Activated CD4-positive, alpha-beta T cell treated with anti-CD3 and anti-CD28 coated beads for 48 hours (primary cell): Measurements from ENCODE around the gene PHLDA1.

Source experiments
- DNase-seq: peaks from one replicate; pipeline ENCODE4 v3.0.0-alpha.2; 2020

The PHLDA1 gene

GRCh38 chr12:76018111-76018510 is 13.5 kb downstream of the PHLDA1 start:
- no peak for DNase-seq

- DNase-seq: no peak
Observed at GRCh38 chr12:76014007-76014406, 17.6 kb downstream of the PHLDA1 start.

GRCh38 chr12:76013603-76014002 is 18.0 kb downstream of the PHLDA1 start:
- DNase-seq: no peak

GRCh38 chr12:76012644-76013043 is 18.9 kb downstream of the PHLDA1 start:
- DNase-seq: no peak

GRCh38 chr12:76010732-76011458 is 20.7 kb downstream of the PHLDA1 start:
- DNase-seq: no peak

- no peak for DNase-seq
Observed at GRCh38 chr12:76008428-76008827, 23.1 kb downstream of the PHLDA1 start.

GRCh38 chr12:76007640-76008039 is 23.9 kb downstream of the PHLDA1 start:
- no peak for DNase-seq

- no peak for DNase-seq
Observed at GRCh38 chr12:76006028-76006925, 25.3 kb downstream of the PHLDA1 start.

GRCh38 chr12:76003355-76003638 is 28.3 kb downstream of the PHLDA1 start:
- no peak for DNase-seq

- no peak for DNase-seq
Observed at GRCh38 chr12:76002598-76003354, 28.8 kb downstream of the PHLDA1 start.

GRCh38 chr12:75998292-75999063 is 33.1 kb downstream of the PHLDA1 start:
- no peak for DNase-seq

- no peak for DNase-seq
Observed at GRCh38 chr12:75997658-75998057, 33.9 kb downstream of the PHLDA1 start.

- no peak for DNase-seq
Observed at GRCh38 chr12:75996861-75997447, 34.6 kb downstream of the PHLDA1 start.

- no peak for DNase-seq
Observed at GRCh38 chr12:75995691-75996090, 35.9 kb downstream of the PHLDA1 start.

GRCh38 chr12:75994069-75994740 is 37.4 kb downstream of the PHLDA1 start:
- peak; percentile 37 for DNase-seq

GRCh38 chr12:75991753-75992152 is 39.8 kb downstream of the PHLDA1 start:
- DNase-seq: no peak

GRCh38 chr12:75990189-75990912 is 41.2 kb downstream of the PHLDA1 start:
- no peak for DNase-seq

GRCh38 chr12:75987709-75988108 is 43.9 kb downstream of the PHLDA1 start:
- peak; percentile 9 for DNase-seq

GRCh38 chr12:75986001-75986746 is 45.4 kb downstream of the PHLDA1 start:
- no peak for DNase-seq

- DNase-seq: no peak
Observed at GRCh38 chr12:75985566-75985965, 46.0 kb downstream of the PHLDA1 start.
